GM21367 (cell line): Measurements from ENCODE around the gene KRCC1.
"Not testable (repeated sequence)": the region's sequence is repeated elsewhere in the genome, so short reads cannot be mapped to it uniquely, and the experiment has no call there.

Source experiments
- ATAC-seq: cut with Tn5 transposase; IDR thresholded peaks from one replicate; pipeline ENCODE4 v1.9.1; 2021; ENCODE audit not compliant: unreplicated experiment

Gene KRCC1

DNA sequence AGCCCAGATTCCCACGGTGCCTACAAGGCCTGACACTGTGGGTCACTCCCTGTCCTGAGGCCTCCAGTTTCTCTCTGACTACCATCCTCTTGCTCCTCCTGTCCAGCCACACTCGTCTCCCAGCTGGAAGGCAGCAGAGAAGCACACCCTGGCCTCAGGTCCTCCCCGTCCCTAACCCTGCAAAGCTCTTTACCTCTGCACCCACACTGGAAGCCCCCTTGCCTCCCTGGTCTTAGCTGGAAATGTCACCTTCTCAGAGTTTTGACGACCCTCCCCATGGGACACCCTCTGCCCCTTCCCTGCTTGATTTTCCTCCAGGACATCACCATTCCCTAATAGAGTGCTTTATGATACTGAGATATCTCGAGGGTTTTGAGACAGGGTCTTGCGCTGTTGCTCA, 49.8 kb downstream of the KRCC1 start:
- no peak for ATAC-seq

DNA sequence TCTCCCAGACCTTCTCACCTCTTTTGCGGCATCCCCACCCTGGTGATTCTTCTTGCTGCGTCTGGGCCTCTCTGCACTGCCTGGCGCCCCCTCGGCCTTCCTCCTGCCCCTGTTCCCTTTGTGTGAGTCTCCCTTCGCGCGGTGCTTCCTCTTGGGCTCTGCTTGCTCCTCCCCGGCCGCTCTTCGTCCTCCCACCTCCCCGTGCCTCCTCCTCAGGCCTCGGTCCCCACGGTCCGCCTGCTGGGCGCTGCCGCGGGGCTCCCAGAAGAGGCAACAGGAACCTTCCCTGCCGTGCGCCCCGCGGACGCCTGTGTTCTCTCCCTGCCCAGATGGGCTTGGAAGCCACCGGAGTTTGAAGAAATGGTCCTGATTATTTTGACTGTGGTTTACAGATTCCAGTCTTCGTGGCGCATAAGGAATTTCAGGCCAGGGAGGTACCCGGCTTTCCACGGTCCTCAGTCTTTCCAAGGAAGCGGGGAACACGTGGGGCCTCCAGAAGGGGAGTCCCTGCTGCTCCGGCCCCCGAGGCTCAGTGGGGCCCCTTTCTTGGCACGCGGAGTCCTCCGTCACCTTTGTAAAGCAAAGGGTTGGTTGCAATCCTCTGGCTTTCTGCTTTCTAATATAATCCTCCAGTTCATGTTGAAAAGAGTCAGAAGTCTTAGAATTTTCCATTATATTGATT, 52.4 kb downstream of the KRCC1 start:
- no peak for ATAC-seq

DNA sequence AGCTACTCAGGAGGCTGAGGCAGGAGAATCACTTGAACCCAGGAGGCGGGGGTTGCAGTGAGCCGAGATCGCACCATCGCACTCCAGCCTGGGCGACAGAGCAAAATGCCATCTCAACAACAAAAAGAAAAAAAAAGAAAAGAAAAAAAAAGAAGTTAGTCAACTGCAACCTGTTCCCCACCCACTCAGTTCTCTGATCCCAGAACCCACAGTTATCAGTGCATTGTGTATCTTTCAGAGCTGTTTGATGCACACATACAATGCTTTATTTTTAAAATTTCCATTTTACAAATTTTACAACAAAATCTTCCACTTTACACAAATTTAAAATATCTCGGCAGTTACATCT, 53.2 kb downstream of the KRCC1 start:
- no peak for ATAC-seq

DNA sequence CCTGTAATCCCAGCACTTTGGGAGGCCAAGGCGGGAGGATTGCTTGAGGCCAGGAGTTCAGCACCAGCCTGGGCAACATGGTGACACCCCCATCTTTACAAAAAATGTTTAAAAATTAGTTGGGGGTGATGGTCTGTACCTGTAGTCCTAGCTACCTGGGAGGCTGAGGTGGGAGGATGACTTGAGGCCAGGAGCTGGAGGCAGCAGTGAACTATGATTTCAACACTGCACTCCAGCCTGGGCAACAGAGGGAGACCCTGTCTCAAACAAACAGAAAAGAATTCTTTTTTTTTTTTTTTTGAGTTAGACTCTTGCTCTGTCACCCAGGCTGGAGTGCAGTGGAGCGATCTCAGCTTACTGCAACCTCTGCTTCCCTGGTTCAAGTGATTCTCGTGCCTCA, 55.1 kb downstream of the KRCC1 start:
- not testable (repeated sequence) for ATAC-seq

DNA sequence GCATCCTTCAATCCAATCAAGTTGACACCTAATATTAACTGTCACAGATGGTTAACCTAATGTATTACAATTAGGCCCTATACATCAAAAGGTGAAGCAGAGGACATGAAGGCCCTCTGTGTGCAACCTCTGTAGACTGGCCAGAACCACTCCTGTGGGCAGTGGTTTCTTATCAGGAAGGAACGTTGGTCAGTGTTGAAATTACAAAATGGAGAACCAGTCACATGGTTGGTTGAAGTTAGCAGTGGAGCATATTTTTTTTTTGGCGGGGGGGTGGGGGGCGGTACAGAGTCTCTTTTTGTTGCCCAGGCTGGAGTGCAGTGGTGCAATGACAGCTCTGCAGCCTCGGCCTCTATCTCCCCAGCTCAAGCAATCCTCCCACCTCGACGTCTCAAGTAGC, 59.0 kb downstream of the KRCC1 start:
- ATAC-seq, result no peak

DNA sequence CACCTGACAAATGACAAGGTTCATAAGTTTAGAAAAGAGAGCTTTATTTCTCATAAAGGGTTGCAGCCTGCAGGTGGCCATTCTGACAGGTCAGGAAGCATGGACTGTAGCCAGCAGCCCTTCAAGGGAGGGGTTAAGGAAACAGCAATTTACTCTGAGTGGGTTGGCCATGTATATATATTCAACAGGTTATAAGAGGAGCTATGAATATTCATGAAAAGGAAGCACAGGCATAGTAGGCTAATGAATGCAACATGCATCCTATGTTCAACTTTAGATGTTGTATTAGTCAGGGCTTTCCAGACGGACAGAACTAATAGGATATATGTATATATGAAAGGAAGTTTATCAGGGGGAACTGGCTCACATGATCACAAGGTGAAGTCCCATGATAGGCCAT, 59.8 kb downstream of the KRCC1 start:
- ATAC-seq, result no peak

DNA sequence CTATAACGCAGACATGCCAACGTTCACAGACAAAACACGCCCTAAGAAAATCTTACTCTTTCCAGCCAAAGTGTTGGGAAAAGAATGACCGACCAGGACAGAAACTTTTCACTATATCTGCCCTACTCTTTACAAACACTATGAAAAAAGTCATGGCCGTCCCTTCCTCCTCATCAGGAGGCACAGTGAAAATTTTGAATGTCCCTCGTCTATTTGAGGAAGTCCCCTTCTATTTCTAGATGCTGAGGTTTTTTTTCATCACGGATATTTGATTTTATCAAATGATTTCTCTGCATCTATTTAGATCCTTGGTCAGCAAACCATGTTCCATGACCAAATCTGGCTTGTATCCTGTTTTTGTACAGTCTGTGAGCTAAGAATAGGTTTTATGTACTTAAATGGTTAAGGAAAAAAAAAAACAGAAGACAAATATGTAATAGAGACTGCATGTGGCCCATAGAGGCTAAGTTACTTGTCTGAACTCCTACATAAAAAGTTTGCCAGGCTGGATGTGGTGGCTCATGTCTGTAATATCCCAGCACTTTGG, 61.2 kb downstream of the KRCC1 start:
- not testable (repeated sequence) for ATAC-seq

DNA sequence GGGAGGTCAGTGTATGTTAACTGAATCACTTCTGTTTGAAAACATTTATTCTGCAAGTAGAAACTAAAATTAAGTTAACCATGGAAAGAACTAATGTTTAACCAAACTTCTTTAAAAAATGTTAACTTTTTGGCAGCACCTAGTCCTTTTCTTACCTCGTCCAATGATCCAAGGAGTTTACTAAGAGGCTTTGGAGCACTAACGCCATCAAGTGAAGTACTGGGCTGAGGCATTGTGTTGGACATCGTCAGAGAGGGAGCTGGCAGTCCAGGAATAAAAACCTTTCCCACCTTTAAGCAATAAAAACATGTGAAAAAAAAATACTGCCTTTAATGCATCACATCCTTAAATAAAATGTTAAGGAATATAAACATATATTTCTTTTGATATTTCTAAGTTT, 63.0 kb downstream of the KRCC1 start:
- ATAC-seq, result not testable (repeated sequence)

DNA sequence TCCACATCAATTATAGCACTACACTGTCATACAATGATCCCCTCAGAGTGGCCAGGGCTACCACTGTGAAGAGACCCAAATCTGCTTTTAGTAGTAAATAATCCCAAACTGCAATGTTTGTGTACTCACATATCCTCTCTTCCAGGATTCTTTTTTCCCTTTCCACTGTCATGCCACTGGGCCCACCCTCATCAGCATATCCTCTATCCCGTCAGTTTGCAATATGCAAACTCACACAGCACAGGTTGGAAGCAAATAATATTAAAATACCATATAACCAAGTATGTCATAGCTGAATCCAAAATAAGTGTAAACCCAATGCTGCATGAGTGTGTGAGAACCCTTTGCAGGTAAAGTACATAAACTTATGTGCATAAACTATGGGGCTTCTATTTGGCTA, 68.1 kb downstream of the KRCC1 start:
- ATAC-seq, result not testable (repeated sequence)

DNA sequence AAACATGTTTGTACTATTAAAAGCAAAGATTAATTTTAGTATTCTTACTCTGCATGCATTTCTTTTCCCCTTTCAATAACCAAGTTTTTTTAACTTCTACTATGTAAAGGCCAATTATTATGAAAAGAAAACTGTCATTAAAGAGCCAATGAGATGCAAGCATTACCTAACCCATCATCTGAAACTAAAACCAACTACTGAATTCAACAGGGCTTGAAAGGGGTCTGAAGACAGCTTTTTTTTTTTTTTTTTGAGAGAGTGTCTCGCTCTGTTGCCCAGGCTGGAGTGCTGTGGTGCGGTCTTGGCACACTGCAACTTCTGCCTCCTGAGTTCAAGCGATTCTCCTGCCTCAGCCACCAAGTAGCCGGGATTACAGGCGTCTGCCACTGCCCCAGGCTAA, 69.7 kb downstream of the KRCC1 start:
- ATAC-seq, result not testable (repeated sequence)

DNA sequence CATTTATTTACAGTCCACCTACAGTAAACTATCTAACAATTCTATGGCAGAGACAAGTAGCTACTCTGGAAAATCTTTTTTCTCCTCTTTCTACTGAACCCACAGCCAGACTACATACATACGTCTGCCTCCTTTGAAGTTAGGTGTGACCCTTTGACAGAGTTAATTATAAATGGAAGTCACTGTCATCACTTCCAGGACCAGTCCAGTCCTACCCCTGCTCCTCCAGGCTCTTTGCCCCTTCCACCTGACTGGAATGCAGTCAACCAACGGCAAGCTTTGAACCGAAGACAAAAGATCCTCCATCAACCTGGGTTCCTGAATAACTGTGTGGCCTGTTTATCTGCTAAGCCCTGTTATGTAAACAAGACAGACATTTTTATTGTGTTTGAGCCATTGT, 74.4 kb downstream of the KRCC1 start:
- not testable (repeated sequence) for ATAC-seq
